ENCODE data around the gene NLGN4Y.
"Not testable (repeated sequence)": the region's sequence is repeated elsewhere in the genome, so short reads cannot be mapped to it uniquely, and the experiment has no call there.

The NLGN4Y gene

GRCh38 chrY:14860448-14860847, 336.1 kb downstream of the NLGN4Y start:
- no peak for DNase-seq

DNA sequence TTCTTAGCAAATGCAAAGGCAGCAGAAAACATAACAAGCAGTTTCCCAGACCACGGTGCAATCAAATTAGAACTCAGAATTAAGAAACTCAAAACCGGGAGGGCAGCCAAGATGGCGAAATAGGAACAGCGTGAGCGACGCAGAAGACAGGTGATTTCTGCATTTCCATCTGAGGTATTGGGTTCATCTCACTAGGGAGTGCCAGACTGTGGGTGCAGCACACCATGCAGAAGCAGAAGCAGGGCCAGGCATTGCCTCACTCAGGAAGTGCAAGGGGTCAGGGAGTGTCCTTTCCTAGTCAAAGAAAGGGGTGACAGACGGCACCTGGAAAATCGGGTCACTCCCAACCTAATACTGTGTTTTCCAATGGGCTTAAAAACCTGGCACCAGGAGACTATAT, 336.7 kb downstream of the NLGN4Y start:
- not testable (repeated sequence) for DNase-seq

- DNase-seq = no peak
Measured at GRCh38 chrY:14871971-14872370, 347.6 kb downstream of the NLGN4Y start.

All from NCI-H82 (cell line).